Stimulated activated naive CD8-positive, alpha-beta T cell treated with anti-CD3 and anti-CD28 coated beads, Interleukin-15, Interleukin-2, amounts not matched to agents 100 ng/mL and 50 ng/mL, for 24 hours (primary cell): ENCODE results near the gene PCYT1A.
"Not testable (repeated sequence)": the region's sequence is repeated elsewhere in the genome, so short reads cannot be mapped to it uniquely, and the experiment has no call there.

Experiments
- H3K27ac Mint-ChIP-seq: one replicate; pipeline ENCODE4 v1.8.0; 2021; ENCODE audit warnings: mild to moderate bottlenecking, mixed read lengths
- H3K27me3 Mint-ChIP-seq: one replicate; pipeline ENCODE4 v1.8.0; 2021; ENCODE audit warnings: mixed read lengths
- H3K36me3 Mint-ChIP-seq: one replicate; pipeline ENCODE4 v1.8.0; 2021; ENCODE audit warnings: low read depth, mixed read lengths
- H3K4me1 Mint-ChIP-seq: one replicate; pipeline ENCODE4 v1.8.0; 2021; ENCODE audit warnings: low read depth, mixed read lengths
- H3K4me3 Mint-ChIP-seq: one replicate; pipeline ENCODE4 v1.8.0; 2021; ENCODE audit warnings: mild to moderate bottlenecking, mixed read lengths
- H3K9me3 Mint-ChIP-seq: one replicate; pipeline ENCODE4 v1.8.0; 2021; ENCODE audit warnings: mixed read lengths

Gene PCYT1A

DNA sequence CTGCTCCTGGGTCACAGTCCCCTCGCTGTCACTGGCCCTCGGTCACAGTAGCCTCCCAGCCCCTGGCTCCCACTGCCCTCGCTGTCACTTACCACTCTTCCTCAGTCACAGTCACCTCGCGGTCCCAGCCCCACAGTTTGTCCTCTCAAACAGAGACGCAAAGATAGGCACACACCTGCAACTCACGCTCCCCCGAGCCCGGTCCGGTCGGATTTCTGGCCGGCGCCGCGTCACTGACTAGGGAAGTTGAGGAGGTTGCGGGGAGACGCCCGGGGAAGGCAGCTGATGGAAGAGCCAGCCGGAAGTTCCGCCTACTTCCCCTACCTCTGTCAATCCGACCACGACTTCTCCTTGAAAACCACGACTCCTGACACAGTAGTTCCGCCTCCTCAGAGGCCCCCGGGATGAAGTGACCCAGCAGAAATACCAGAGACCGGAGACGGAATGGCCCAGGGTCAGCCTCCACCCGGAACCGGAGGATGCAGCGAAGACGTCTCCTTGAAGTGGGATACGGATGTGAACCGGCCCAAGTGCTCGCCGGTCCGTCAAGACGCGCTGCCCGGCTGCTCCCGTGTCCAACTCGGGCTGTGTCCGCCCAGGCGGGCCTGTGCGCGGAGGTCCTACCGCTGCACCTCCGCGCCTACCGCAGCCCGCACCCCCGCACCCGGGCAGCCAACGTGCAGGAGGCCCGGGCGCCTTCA is at the start of gene PCYT1A:
Gene PCYT1A (minus strand): TSS at position 287 of the 701 bp plus-strand sequence. CDS start 17,195 bp downstream, outside the sequence.
- Mint-ChIP-seq H3K27ac (peak within 1 kb of the TSS; percentile 94), H3K36me3 (no peaks in the 10 kb centered on the region), H3K4me1 (peaks cover 40% of the 10 kb centered on the region), H3K27me3 (no peaks in the 10 kb centered on the region), H3K4me3 (peak within 1 kb of the TSS; percentile 99), H3K9me3 (no peaks in the 10 kb centered on the region)

DNA sequence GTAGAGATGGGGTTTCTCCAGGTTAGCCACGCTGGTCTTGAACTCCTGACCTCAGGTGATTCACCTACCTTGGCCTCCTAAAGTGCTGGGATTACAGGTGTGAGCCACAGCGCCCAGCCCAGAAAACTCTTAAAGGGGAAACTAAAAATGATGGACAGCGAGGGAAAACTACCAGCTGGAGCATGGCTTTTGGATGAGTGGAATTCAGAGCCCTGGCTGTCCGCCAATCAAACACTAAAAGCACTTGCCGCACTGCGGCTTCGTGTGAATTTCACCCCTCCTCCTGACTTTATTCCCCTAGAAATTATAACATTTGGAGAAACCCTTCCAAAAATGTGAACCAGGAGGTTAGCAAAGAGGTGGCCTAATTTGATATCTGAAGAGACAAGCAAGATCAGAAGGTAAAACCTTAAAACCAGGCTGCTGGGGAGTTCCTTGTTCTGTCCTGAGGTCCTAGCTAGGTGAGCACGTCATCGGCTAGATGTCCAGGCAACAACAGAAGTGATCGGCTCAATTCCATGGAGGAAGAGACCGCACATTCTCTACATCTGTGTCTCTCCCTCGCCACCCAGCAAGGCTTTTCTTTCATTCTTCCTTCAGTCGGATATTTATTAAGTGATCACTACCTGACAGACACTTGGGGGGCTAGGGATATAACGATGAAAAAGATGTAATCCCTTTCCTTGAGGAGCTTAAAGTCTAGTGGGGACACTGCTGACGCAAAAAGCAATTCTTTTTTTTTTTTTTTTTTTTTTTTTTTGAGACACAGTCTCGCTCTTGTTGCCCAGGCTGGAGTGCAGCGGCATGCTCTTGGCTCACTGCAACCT is 49.0 kb upstream of the PCYT1A start:
- no peak overlapping the region for H3K4me3 Mint-ChIP-seq
- no peaks in the 10 kb centered on the region for H3K27me3 Mint-ChIP-seq
- no peaks in the 10 kb centered on the region for H3K36me3 Mint-ChIP-seq
- no peaks in the 10 kb centered on the region for H3K4me1 Mint-ChIP-seq
- H3K9me3 Mint-ChIP-seq: no peaks in the 10 kb centered on the region
- H3K27ac Mint-ChIP-seq: no peak overlapping the region

DNA sequence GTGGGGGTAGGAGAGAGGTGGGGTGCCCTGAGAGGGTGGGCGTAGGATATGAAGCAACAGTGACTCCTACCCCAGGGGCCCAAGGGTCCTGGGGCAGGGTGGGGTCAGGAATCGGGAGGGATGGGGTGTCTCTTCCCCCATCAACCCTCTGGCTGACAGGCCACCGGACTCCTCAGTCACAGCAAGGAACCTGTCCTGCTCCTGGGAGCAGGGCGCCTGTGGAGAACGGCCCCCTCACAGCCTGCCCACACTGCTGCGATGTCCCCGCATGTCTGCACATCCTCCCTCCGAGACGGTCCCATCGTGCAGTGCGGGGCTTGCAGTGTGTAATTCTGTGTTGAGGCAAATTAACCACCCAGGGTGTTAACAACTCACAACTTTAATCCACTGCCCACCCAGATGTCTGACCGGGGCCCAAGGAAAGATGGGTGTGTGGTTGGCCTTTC is 48.0 kb upstream of the PCYT1A start:
- Mint-ChIP-seq H3K9me3 (no peaks in the 10 kb centered on the region), H3K4me1 (no peaks in the 10 kb centered on the region), H3K4me3 (no peak overlapping the region), H3K27ac (no peak overlapping the region), H3K27me3 (peaks cover under 1% of the 10 kb centered on the region), H3K36me3 (no peaks in the 10 kb centered on the region)

DNA sequence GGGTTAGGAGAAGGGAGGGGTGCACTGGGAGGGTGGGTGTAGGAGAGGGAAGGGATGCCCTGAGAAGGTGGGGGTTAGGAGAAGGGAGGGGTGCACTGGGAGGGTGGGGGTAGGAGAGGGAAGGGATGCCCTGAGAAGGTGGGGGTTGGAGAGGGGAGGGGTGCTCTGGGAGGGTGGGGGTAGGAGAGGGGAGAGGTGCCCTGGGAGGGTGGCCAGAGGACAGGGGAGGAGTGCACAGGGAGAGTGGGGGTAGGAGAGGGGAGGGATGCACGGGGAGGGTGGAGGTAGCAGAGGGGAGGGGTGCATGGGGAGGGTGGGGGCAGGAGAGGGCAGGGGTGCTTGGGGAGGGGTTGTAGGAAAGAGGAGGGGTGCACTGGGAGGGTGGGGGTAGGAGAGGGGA is 47.5 kb upstream of the PCYT1A start:
- H3K4me1 Mint-ChIP-seq: no peaks in the 10 kb centered on the region
- peaks cover 6% of the 10 kb centered on the region for H3K27me3 Mint-ChIP-seq
- no peak overlapping the region for H3K27ac Mint-ChIP-seq
- H3K36me3 Mint-ChIP-seq: no peaks in the 10 kb centered on the region
- no peaks in the 10 kb centered on the region for H3K9me3 Mint-ChIP-seq
- no peak overlapping the region for H3K4me3 Mint-ChIP-seq

DNA sequence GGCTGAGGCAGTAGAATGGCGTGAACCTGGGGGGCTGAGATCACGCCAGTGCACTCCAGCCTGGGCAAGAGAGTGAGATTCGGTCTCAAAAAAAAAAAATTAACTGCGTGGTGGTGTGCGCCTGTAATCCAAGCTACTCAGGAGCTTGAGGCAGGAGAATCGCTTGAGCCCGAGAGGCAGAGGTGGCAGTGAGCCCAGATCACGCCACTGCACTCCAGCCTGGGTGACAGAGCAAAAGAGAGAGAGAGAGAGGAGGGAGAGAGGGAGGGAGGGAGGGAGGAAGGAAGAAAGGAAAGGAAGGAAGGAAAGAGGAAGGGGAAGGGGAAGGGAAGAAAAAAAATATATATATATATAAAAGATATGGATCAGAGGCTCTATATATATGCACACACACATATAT is 44.6 kb upstream of the PCYT1A start:
- no peaks in the 10 kb centered on the region for H3K36me3 Mint-ChIP-seq
- H3K27ac Mint-ChIP-seq: no peak overlapping the region
- no peaks in the 10 kb centered on the region for H3K4me1 Mint-ChIP-seq
- H3K4me3 Mint-ChIP-seq: no peak overlapping the region
- no peaks in the 10 kb centered on the region for H3K9me3 Mint-ChIP-seq
- H3K27me3 Mint-ChIP-seq: peaks cover 8% of the 10 kb centered on the region

DNA sequence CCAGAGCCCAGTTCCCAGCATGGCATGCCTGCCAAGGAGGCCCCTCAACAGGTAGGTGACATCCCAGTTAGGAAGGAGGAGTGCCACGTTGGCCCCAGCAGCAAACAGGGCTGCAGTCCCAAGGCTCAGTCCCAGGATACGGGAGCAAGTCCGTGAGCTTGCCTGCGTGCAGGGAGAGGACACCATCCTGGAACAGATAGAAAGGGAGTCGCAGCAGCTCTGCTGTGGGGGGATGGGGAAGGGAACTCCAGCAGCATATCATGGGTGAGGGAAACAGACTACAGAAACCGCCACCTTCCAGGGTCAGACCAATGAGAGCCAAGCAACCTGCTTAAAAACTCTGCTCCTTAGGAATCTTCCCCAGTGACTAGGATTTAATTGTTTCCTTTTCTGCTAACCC is 39.9 kb upstream of the PCYT1A start:
- no peaks in the 10 kb centered on the region for H3K36me3 Mint-ChIP-seq
- no peak overlapping the region for H3K27ac Mint-ChIP-seq
- H3K4me3 Mint-ChIP-seq: no peak overlapping the region
- no peaks in the 10 kb centered on the region for H3K4me1 Mint-ChIP-seq
- H3K9me3 Mint-ChIP-seq: no peaks in the 10 kb centered on the region
- H3K27me3 Mint-ChIP-seq: peaks cover 8% of the 10 kb centered on the region

DNA sequence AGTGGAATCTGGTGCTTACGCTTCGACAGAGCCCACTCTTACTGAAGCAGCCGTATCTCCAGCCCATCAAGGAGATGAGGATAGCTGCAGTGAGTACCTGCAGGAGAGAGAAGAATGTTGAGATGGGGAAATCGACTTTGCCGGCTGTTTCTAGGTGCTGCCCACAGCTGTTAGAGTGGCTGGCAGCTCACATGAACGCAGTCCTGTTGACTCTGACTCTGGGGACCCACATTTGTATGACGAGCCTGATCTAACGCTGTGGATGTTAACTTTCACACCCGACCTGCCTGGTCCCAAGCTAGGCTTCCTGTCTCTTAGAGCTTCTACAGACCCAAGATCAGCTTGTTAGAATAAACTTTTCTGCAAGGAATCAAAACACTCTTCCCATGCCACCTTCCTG is 39.4 kb upstream of the PCYT1A start:
- Mint-ChIP-seq H3K9me3 (no peaks in the 10 kb centered on the region), H3K27ac (no peak overlapping the region), H3K4me1 (no peaks in the 10 kb centered on the region), H3K27me3 (peaks cover 8% of the 10 kb centered on the region), H3K4me3 (no peak overlapping the region), H3K36me3 (no peaks in the 10 kb centered on the region)

DNA sequence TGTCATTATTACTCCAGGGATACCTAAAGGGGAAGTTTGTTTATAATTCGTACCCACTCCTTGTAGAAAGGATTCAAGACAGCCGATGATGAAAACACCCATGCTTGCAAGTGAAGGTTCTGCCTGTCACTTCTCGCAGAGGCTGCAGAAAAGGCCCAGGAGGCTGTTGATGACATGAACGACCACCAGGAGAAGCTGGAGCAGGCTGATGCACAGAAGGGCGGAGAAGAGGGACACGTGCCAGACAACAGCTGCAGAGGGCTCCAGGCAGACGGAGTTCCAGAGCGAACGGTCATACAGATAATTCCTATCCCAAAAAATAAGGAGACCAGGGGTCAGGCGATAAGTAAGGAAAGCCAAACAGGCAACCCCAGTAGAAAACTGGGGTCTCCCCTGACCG is 36.2 kb upstream of the PCYT1A start:
- Mint-ChIP-seq H3K36me3 (no peaks in the 10 kb centered on the region), H3K4me3 (no peak overlapping the region), H3K27me3 (peaks cover 3% of the 10 kb centered on the region), H3K4me1 (peaks cover 6% of the 10 kb centered on the region), H3K9me3 (no peaks in the 10 kb centered on the region), H3K27ac (no peak overlapping the region)

DNA sequence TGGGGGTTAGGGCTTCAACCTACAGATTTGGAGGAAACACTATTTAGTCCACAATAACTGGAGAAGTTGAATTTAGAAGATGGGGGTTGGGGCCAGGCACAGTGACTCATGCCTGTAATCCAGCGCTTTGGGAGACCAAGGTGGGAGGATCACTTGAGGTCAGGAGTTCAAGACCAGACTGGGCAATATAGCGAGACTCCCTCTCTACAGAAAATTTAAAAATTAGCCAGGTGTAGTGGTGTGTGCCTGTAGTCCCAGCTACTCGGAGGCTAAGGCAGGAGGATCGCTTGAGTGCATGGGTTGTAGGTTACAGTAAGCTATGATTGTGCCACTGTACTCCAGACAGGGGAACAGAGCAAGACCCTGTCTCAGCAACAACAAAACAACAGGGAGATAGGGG is 35.5 kb upstream of the PCYT1A start:
- H3K9me3 Mint-ChIP-seq: no peaks in the 10 kb centered on the region
- H3K27me3 Mint-ChIP-seq: peaks cover 3% of the 10 kb centered on the region
- no peak overlapping the region for H3K27ac Mint-ChIP-seq
- H3K36me3 Mint-ChIP-seq: no peaks in the 10 kb centered on the region
- peaks cover 6% of the 10 kb centered on the region for H3K4me1 Mint-ChIP-seq
- H3K4me3 Mint-ChIP-seq: no peak overlapping the region

DNA sequence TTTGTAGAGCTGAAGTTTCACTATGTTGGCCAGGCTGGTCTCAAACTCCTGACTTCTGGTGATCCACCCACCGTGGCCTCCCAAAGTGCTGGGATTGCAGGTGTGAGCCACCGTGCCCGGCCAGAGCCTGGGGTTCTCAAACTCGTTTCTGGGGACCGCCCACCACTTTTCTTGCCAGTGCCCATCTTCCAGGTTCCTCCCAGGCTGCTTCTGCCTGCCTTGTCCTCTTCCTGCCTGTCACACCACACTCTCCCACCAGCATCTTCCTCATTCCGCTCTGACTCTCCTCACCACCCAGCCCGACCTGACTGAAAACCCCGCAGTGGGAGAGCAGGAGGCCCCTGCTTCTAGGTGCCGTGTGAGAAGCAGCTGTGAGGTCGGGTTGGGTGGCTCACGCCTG is 33.6 kb upstream of the PCYT1A start:
- H3K4me3 Mint-ChIP-seq: no peak overlapping the region
- no peaks in the 10 kb centered on the region for H3K36me3 Mint-ChIP-seq
- H3K9me3 Mint-ChIP-seq: no peaks in the 10 kb centered on the region
- H3K27me3 Mint-ChIP-seq: no peaks in the 10 kb centered on the region
- H3K4me1 Mint-ChIP-seq: peaks cover 12% of the 10 kb centered on the region
- H3K27ac Mint-ChIP-seq: no peak overlapping the region

DNA sequence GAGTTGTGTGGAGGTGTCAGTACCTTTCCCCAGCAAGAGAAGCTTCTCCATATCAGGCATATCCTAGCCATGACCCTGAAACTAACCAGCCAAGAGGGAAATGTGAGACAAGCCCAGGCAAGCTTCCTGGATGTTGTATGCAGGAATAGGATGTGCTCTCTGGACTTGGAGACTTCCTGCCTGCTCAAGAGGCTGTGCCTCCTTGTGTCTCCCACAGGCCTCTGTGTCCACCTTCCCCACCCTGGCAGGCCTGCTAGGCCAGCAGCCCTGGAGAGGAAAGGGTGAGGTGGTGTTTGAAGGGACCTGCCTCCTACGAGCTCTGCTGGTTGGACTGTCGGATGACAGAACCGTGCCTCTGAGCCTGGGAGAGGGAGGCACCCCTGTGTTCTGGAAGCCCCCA is 32.6 kb upstream of the PCYT1A start:
- Mint-ChIP-seq H3K4me1 (peaks cover 12% of the 10 kb centered on the region), H3K27me3 (no peaks in the 10 kb centered on the region), H3K27ac (no peak overlapping the region), H3K9me3 (no peaks in the 10 kb centered on the region), H3K36me3 (no peaks in the 10 kb centered on the region), H3K4me3 (no peak overlapping the region)

DNA sequence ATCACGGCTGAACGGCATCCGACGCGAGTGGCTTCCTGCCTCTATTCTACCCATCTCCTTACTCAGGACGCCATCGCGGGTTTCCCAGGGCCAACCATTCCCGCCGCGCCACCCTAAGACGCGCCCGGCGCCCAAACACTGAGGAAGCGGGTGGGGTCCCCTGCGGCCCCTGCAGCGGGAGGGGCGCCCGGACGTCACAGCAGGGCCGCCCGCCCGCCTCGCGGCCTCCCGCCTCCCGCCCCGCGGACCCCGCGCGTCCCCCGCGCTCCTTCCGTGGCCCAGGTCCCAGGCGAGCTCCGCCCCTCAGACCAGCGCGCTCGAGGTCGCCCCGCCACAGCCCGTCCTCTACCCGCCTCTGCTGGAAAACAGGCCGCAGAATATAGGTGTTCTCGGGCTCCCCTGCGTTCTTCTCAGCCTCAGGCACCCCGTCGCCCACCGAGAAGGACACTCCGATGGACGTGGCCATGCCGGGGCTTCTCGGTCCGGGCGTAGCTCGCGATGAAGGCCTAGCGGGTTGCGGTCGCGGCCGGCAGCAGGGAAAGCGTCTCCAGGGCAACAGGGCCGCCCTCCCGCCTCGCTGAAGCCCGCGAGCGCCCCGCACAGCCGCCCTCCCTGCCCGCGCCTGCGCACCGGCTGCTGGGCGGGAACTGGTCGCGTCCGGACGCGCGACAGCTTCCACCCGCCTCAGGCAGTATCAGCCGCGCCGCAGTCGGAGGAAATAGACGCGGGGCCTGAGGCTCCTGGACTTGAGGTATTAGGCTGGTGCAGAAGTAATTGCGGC is 30.4 kb upstream of the PCYT1A start, which contains the start of gene DYNLT2B:
Gene DYNLT2B (minus strand): TSS at position 554 of the 781 bp plus-strand sequence. CDS start 88 bp downstream, at position 466.
- Mint-ChIP-seq H3K4me1 (peaks cover 12% of the 10 kb centered on the region), H3K4me3 (peak within 1 kb of the TSS; percentile 92), H3K27me3 (no peaks in the 10 kb centered on the region), H3K9me3 (no peaks in the 10 kb centered on the region), H3K36me3 (peaks cover 5% of the 10 kb centered on the region), H3K27ac (peak within 1 kb of the TSS; percentile 93)

DNA sequence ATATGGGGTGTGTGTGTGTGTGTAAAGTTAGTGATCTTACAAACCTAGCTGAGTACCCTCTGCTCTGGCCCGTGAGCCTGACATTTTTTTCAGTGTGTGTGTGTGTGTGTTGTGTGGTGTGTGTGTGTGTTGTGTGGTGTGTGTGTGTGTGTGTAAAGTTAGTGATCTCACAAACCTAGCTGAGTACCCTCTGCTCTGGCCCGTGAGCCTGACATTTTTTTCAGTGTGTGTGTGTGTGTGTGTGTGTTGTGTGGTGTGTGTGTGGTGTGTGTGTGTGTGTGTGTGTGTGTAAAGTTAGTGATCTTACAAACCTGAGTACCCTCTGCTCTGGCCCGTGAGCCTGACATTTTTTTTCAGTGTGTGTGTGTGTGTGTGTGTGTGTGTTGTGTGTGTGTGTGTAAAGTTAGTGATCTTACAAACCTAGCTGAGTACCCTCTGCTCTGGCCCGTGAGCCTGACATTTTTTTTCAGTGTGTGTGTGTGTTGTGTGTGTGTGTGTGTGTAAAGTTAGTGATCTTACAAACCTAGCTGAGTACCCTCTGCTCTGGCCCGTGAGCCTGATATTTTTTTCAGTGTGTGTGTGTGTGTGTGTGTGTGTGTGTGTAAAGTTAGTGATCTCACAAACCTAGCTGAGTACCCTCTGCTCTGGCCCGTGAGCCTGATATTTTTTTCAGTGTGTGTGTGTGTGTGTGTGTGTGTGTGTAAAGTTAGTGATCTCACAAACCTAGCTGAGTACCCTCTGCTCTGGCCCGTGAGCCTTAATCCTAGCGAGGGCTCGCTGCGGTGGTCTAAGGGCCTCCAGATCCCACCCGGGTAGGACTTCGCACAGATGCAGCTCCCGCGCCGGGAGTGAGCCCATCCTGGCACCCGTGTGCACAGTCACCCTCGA is 29.5 kb upstream of the PCYT1A start:
- not testable (repeated sequence) for H3K9me3 Mint-ChIP-seq, H3K27me3 Mint-ChIP-seq, H3K36me3 Mint-ChIP-seq
- peaks cover 12% of the 10 kb centered on the region for H3K4me1 Mint-ChIP-seq
- H3K27ac Mint-ChIP-seq: peak overlapping the region; percentile 85
- H3K4me3 Mint-ChIP-seq: peak overlapping the region; percentile 92

DNA sequence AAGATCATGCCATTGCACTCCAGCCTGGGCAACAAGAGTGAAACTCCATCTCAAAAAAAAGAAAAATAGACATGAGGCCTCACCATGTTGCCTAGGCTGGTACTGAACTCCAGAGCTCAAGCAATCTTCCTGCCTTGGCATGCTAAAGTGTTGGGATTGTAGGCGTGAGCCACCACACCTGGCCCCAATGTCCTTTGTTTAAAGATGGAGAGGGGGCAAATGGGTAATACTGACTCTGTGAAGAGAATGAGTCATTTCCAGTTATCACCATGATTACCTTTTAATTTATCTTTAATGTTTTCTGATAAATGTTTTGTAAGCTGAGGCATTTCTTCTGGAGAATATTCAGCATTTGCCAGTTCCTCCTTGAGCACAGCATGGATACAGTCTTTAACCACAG is 28.3 kb upstream of the PCYT1A start:
- Mint-ChIP-seq H3K4me1 (peaks cover 12% of the 10 kb centered on the region), H3K27ac (no peak overlapping the region), H3K36me3 (peaks cover 5% of the 10 kb centered on the region), H3K27me3 (no peaks in the 10 kb centered on the region), H3K4me3 (no peak overlapping the region), H3K9me3 (no peaks in the 10 kb centered on the region)
